Loucy (cell line): ENCODE measurements around the gene MACROD1.

ENCODE experiments used
- EZH2phosphoT487 ChIP-seq: fragments of 200-600 bp; IDR thresholded peaks from 2 replicates; pipeline ENCODE4 v1.6.1; 2018; ENCODE audit warnings: antibody characterized with exemption, mild to moderate bottlenecking, moderate library complexity, borderline replicate concordance
- TF ChIP-seq, protein P1 (sequence below): fragments of 200-600 bp; sonication (generic); conservative IDR thresholded peaks from 2 replicates; pipeline ENCODE4 v1.5.1; 2014; ENCODE audit warnings: mild to moderate bottlenecking, antibody characterized with exemption, low read length

DNA sequence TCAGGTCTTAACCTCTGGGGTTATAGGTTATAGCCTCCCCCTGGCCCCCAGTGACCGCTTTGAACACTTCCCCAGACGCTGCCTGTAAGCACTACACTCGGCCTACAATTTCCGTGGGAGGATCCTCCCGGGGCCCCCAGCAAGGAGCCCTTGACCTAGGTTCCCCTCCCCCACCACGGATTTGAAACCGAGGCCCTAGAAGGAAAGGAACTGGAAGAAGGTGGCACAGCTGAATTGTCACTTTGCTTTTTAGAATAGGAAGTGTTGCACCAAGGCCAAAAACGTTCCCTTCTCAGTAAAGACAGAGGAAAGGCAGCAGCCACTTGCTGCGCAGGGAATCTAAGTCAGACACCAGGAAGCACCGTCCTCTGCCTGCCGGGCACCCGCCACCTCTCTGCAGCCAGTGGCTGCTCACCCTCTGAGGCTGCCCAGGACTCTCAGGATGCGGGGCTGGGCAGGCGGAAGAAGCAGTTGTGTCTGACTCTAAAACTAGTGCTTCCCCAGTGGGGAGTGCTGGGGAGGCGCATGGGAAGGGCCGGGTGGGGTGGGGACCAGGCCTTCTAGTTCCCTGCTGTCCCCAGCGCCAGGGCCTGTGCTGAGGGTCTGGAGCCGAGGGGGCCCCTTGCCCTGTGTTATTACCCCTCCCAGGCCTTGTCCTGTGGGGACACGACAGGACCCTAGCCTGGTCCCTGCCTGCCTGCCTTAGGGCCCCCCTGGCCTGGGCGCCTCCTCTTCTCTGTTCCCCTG is 138.1 kb downstream of the MACROD1 start:
- TF ChIP-seq, protein P1, sequence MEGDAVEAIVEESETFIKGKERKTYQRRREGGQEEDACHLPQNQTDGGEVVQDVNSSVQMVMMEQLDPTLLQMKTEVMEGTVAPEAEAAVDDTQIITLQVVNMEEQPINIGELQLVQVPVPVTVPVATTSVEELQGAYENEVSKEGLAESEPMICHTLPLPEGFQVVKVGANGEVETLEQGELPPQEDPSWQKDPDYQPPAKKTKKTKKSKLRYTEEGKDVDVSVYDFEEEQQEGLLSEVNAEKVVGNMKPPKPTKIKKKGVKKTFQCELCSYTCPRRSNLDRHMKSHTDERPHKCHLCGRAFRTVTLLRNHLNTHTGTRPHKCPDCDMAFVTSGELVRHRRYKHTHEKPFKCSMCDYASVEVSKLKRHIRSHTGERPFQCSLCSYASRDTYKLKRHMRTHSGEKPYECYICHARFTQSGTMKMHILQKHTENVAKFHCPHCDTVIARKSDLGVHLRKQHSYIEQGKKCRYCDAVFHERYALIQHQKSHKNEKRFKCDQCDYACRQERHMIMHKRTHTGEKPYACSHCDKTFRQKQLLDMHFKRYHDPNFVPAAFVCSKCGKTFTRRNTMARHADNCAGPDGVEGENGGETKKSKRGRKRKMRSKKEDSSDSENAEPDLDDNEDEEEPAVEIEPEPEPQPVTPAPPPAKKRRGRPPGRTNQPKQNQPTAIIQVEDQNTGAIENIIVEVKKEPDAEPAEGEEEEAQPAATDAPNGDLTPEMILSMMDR, result no peak
- TF ChIP-seq EZH2phosphoT487, result no peak
